HepG2 (cell line): ENCODE measurements around the gene CDC23.

Source experiments
- CTCF ChIP-seq: sonication (generic); formaldehyde crosslinking; IDR thresholded peaks from 2 replicates; pipeline ENCODE4 v1.5.0; 2020; ENCODE audit warnings: mild to moderate bottlenecking, missing genetic modification reagents, moderate library complexity
- DNMT3B ChIP-seq: conservative IDR thresholded peaks from 2 replicates; pipeline ENCODE4 v1.6.1; 2016; ENCODE audit warnings: missing biosample characterization, control low read depth
- ESRRA ChIP-seq: sonication (generic); formaldehyde crosslinking; IDR thresholded peaks from 2 replicates; pipeline ENCODE4 v1.5.1; 2020; ENCODE audit warnings: mild to moderate bottlenecking, low read depth, missing genetic modification reagents
- MAX ChIP-seq: IDR thresholded peaks from 2 replicates; pipeline ENCODE4 v1.6.1; 2012; ENCODE audit warnings: inconsistent platforms
- NCOA2 ChIP-seq: sonication (generic); formaldehyde crosslinking; IDR thresholded peaks from 2 replicates; pipeline ENCODE4 v1.8.0; 2022; ENCODE audit warnings: inconsistent platforms
- POLR2AphosphoS5 ChIP-seq: IDR thresholded peaks from 2 replicates; pipeline ENCODE4 v1.6.1; 2012; ENCODE audit warnings: low read depth, low read length
- SETDB1 ChIP-seq: sonication (generic); formaldehyde crosslinking; IDR thresholded peaks from 2 replicates; pipeline ENCODE4 v1.5.1; 2020; ENCODE audit warnings: missing genetic modification reagents, mild to moderate bottlenecking, borderline replicate concordance
- ZNF646 ChIP-seq: sonication (generic); formaldehyde crosslinking; IDR thresholded peaks from 2 replicates; pipeline ENCODE4 v1.9.0; 2021; ENCODE audit warnings: mild to moderate bottlenecking, missing genetic modification reagents
- ZSCAN12 ChIP-seq: sonication (generic); formaldehyde crosslinking; IDR thresholded peaks from 2 replicates; pipeline ENCODE4 v1.9.0; 2021; ENCODE audit warnings: mild to moderate bottlenecking, missing genetic modification reagents
- ZSCAN29 ChIP-seq: sonication (generic); formaldehyde crosslinking; conservative IDR thresholded peaks from 2 replicates; pipeline ENCODE4 v1.4.0; 2020; ENCODE audit warnings: mild to moderate bottlenecking, missing genetic modification reagents

- TF ChIP-seq ZSCAN29 (CRISPR knock-in tag) (no peak), ZNF646 (CRISPR knock-in tag) (no peak), DNMT3B (CRISPR knock-in tag) (no peak), MAX (no peak), SETDB1 (CRISPR knock-in tag) (no peak), NCOA2 (CRISPR knock-in tag) (no peak), ESRRA (CRISPR knock-in tag) (no peak), ZSCAN12 (CRISPR knock-in tag) (no peak), CTCF (CRISPR knock-in tag) (no peak), POLR2AphosphoS5 (no peak)
Measured at GRCh38 chr5:138138949-138139780, 74.0 kb downstream of the CDC23 start, which contains the start of gene NME5.
